GM20000 (cell line): ENCODE measurements around the gene RAD50.
"Not testable (repeated sequence)": the region's sequence is repeated elsewhere in the genome, so short reads cannot be mapped to it uniquely, and the experiment has no call there.

Experiments
- DNase-seq: peaks from one replicate; pipeline ENCODE4 v3.0.0; 2012; ENCODE audit warnings: low spot score
- CTCF ChIP-seq: IDR thresholded peaks from 2 replicates; pipeline ENCODE4 v1.5.1; 2012; ENCODE audit warnings: mild to moderate bottlenecking, control low read depth; ENCODE audit errors: extremely low read depth, missing control alignments

RAD50 gene

GRCh38 chr5:132688536-132689339, 132.0 kb downstream of the RAD50 start:
- no peak for TF ChIP-seq CTCF
- DNase-seq: peak; percentile 34

- DNase-seq: no peak
- no peak for TF ChIP-seq CTCF
Observed at GRCh38 chr5:132689513-132689912, 132.7 kb downstream of the RAD50 start.

GRCh38 chr5:132690156-132690555, 133.4 kb downstream of the RAD50 start:
- no peak for TF ChIP-seq CTCF
- no peak for DNase-seq

GRCh38 chr5:132691755-132692631, 135.2 kb downstream of the RAD50 start:
- DNase-seq: not testable (repeated sequence)

- no peak for TF ChIP-seq CTCF
- no peak for DNase-seq
Observed at GRCh38 chr5:132692632-132692967, 135.8 kb downstream of the RAD50 start.
